Measurements from ENCODE around the gene HES7.
A peak's percentile ranks its signal among the peaks of the same experiment; 100 is the strongest.
"Not testable (repeated sequence)": the region's sequence is repeated elsewhere in the genome, so short reads cannot be mapped to it uniquely, and the experiment has no call there.

The HES7 gene

DNA sequence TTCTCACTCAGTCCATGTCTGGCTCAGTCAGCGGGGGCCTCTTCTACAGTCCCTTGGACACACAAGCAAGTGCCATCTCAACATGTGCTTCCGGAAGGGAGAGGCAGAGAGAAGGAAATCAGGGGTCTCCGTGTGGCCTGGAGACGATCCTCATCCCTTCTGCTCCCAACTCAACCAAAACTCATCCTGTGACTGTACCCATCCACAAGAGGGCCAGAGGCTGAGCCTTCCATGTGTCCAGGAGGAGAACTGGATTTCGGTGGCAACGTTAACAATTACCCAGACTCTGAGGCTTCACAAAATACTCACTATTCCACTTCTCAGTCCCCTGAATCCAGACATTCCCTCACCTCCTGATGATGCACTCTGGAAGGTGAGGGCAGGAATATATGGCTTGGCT lies 28.5 kb downstream of the HES7 start:
- DNase-seq: no peak

DNA sequence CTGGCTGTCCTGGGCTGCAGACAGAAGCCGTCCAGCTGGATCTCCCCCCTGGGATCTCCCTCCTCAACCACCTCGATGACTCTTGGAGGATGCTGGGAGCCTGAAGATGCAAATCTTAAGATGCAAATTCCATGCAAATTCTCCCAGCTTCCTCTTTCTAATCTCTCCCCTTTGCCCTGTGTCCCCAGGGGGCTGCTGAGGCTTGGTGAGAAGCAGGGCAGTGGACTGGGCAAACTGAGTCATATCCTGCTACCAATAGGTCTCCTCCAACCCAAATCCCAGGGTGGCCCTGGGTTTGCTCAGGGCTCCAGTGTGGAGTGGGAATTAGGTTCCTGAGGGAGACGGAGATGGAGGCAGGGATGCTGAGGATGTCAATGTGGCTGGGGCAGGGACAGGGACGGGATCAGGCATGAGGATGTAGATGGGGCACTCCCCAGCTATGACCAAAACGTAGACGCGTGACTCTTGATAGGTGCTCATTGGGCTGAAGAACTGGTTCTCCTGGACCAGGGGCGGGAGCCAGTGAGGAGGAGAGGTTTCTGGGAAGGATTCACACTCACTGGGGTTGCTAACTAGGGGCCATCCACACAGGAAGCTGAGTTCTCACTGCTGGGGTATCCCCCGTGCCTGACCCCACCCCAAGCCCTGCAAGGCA lies 32.7 kb downstream of the HES7 start:
- DNase-seq: peak; percentile 49

DNA sequence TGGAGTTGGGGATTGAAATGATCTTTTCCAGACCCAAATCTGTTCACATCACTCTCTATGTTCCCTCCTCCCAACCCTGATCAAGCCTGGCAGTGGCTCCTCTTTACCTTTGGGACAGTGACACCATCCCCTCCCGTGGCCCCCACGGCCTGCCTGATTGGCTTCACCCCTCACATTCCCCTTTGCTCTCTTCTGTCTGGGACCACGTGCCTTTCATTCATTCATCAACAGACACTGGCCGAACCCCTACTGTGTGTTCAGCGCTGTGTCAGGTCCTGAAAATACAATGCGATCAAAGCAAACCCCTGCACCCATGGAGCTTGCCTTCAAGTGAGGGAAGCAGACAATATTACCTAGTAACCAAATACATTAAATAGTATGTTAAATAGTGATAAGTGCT lies 34.2 kb downstream of the HES7 start:
- DNase-seq: no peak

DNA sequence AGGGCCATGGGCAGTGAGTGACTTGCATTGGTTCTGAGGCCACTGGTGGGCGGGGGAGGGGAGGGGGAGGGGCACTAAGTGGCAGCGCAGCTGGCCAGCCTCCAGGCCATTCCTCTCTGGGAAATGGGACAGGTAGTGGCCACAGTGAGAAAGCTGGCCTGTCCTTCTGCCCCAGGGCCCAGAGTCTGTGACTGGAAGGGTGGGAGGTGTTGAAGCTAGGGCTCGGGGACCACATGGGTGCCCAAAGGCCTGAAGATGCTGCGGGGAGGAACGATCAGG lies 36.0 kb downstream of the HES7 start:
- DNase-seq: no peak

DNA sequence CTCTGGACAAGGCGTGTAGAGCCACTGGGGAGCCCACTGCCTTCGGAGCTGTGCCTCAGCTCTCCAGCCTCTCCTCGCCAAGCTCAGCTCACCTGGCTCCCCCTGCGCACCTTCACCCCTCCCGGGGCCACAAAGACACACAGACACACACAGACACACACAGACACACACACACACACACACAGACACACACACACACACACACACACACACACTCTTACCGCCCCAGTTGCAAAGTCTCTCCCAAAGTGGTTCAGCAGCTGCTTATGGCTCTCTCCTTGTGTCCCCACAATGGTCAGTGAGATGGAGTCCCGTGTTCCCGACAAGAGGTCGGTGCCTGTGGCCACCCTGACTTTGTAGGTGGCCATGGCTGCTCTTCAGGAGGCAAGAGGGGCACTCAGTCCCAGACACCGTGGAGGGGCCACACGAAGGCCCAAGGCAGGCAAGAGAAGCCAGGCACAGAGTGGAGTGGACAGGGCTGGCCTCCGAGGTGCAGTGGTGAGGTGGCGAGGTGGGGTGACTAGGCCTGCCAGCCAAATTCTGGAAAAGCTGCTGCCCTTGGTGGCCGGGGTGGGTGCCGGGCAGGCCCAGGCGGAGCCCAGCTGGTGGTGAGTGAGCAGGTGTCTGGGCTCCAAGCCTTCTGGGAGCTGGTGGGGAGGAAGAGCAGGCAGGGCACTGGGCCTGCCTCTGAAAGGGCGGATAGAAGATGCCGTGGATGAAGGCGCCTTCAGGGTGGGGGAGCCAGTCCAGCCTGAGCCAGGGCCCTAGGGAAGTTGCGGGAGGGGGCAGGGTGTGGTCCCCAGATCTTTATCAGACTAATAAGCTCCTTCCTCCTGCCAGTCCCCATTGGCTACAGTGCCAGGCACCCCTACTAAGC lies 36.6 kb downstream of the HES7 start, which contains the start of gene ALOX12B:
Gene ALOX12B (minus strand): TSS at position 642 of the 877 bp plus-strand sequence. CDS start 274 bp downstream, at position 368.
- DNase-seq: no peak

DNA sequence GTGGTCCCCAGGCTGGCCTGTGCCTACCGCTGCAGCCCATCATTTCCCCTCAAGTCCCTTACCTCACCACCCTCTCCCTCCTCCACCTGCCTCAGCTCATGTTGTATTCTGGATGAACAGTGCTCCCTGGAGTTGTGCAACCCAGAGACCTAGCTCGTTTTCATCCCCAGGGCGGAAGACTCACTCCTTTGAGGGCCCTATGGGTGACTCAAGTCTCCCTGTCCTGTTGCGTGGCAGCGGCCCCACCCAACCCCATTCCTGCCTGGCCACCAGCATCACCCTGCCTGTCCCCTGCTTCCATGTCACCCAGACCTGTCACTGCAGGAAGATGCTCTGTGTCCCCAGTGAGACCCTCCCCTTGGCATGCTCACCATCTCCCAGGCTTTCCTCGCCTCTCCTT lies 39.7 kb downstream of the HES7 start:
- no peak for DNase-seq

DNA sequence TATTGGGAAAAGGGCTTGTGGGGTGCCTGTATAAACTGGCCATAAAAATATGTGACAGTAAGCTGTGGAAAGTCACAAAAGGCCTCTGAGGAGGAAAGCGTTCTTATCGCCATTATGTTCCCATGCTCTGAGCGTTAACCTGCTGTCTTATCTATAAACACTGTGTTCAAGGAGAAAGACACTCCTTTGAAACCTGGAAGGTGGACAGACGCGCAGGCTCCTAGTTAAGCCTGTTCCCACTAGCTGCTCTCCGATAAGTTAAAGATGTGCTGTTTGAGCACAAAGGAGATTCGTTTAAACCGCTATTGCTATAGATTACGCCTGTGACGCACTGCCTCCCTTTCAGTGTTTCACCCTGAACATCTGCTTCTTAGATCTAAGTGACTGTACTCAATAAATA lies 41.6 kb downstream of the HES7 start:
- no peak for DNase-seq

DNA sequence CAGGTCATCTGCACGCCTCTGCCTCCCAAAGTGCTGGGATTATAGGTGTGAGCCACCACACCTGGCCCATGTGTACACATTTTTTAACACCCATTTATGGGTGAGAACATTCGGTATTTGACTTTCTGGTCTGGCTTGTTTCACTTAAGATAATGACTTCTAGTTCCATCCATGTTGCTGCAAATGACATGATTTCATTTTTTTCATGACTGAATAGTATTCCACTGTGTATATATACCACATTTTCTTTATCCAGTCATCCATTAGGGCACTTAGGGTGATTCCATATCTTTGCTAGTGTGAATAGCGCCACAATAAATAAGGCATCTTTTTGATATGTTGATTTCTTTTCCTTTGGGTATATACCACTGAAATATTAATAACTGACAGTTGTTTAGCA lies 42.0 kb downstream of the HES7 start:
- DNase-seq: no peak

DNA sequence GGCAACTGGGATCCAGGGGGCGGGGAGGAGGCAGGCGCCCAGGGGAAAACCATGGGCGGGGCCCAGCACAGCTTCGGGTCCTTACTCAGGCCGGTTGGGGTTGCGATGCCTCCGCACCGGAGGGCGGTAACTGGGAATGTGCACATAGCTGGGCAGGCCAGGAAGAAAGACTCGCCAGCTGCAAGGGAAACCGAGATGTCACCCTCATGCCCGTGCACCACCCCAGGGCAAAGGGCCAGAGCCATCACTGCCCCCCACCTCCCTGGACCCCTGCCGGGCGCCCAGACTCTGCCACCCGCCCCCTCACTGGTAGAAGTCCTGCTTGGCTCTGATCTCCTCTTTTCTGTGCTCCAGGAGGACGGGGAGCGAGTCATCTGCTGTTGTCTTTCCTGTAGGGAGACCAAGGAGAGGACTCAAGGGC lies 43.1 kb downstream of the HES7 start:
- DNase-seq: no peak

DNA sequence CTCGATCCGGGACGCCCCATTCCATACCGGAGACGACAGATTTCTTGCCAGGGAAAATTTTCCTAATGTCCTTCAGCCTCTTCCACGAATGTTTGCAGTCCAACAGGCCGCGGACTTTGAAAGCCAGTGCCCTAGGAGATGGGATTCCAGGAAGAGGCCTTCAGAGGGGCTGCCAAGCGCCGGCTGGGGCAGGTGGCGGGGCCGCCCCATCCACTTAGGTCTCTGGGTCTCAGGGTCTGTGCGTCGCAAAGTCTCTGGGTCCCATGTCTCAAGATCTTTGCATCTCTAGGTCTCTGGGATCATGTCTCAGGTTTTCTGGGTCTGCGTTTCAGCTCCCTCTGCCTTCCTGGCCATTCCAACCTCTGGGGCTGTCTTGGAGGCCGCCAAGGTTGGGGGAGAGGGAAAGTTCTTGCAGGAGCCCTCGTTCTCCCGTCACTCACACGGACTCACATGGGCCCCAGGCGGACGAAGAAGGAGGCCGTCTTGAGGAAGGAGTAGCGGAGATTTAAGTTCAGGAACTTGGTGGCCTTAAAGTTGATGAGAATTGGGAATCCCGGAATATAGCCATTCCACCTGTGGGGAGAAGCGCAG lies 43.6 kb downstream of the HES7 start:
- no peak for DNase-seq

DNA sequence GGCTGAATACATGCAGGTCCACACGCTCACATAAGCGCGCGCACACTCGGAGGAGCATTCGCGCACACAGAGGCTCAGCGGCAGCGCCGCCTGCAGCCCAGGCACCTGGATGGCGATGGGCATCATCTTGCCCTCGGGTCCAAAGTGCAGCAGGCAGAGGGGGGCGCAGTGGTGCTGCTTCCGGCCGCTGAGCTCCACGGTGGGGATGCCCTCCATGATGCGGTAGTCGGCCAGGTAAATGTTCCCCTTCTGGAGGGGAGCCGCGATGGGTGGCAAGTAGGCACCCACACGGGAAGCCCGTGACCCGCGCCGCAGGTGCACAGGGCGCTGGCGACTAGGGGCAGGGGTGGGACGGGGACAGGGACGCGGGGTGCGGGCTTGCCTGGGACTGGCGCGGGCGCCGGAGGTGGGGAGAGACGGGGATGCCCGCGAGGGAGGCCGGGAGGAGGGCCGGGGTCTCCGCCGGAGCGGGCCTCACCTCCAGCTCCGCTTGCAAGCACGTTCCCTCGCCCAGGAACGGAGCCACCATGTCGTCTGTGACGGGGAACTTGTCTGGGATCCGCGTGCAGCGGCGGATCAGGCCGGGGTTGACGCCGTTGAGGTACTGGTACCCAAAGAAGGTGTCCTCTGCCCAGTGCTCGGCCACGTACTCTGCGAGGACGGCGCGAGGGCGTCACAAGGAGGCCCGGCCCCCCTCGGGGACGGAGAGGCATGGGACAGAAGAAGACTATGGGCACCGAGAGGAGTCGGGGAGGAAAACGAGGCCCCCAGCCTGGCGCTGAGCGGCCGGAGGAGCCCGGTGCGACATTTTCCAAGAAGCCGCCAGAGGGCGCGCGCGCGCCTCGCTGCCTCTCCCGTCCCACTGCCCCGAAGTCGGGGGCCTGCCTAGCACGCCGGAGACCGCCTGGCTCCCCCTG lies 44.4 kb downstream of the HES7 start:
- DNase-seq: peak; percentile 32

DNA sequence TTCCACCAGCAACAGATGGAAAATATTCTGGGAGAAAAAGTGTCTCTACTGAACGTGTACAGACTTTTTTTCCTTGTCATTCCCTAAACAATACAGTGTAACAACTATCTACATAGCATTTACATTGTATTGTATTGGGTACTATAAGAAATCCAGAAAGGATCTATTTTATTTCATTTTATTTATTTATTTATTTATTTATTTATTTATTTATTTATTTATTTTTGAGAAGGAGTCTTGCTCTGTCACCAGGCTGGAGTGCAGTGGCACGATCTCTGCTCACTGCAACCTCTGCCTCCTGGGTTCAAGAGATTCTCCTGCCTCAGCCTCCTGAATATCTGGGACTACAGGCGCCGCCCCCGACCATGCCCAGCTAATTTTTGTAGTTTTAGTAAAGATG lies 46.0 kb downstream of the HES7 start:
- DNase-seq: not testable (repeated sequence)

DNA sequence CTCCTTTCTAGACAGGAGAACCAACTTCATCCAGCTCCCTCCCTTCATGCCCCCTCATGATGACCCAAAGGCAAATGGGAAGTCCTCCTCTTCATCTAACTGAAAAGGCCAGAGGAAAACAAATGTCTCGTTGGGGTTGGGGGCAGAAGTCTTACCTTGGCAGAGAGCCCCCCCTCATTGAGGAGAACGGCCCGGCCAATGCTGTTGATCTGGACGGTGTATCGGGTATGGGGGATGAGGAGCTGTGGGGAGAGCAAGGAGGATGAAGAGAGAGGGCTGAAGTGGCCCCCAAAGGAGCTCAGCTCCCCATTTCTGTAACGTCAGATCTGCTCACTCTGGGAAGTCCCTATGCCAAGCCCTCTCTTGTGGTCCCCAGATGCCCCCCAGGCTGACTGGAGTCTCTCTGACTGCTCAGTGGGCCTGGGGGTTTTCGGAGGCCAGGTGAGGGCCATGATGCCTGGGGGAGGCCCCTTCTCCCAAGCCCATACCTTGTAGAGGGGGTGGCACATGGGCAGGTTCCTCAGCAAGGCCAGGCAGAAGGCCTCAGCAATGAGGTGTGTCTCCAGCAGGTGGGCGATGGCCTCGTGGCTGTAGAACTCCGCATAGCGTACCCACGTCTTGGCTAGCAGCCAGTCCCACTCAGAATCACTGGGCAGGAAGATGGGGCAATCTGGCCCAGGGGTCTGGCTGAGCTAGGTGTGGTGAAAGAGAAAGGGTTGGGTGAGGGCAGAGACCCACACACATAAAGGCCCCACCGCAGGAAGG lies 47.2 kb downstream of the HES7 start:
- DNase-seq: no peak

DNA sequence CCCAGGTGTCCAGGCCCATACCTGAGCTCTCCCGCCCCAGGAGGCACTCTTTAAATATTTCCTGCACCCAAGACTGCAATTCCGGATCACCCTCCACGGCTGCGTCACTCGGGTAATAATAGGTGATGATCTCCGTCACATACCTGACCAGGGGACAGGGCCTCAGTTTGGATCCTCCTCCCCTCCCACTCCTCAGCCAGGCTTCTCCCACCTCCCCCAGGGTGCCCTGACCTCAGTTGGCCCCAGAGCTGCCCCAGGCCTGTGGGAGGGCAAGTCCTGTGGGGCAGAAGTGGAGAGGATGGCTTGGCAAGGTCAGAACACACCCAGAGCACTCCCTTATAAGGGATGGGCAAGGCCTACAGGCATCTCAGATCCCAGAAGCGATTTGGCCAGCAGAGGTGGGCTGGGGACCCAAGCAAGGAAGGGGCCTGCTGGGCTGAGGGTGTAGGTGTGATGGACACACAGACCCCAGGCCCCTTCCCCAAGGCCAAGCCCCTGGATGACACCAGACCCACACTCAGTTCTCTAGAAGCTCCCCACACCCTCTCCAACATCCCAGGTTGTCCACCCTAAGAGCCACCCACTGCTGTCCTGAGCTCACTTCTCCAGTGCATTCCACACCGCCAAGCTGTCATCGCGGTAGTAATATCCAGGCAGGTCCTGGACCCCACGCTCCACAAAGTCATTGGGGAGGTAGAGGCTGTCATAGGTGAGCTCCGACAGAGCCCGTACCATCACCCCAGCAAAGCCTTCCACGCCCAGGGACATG lies 48.1 kb downstream of the HES7 start:
- no peak for DNase-seq

DNA sequence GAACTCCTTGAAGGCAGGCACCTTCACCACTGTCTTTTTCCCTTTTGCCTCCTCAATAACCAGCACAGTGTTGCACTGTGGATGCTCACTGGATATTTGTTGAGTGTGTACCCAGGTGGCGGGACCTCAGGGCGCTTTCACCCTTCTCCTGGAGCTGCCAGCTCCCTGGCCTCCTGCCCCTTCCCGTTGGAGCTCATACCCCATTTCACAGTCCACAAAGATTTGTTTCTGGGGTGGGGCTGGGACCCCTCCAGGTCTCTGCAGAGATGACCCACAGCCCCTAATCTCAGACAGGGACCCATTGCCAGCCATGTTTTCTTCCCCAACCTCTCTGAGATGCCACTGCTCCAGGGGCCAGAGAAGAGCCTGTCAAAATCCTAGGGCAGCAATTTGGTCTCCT lies 48.8 kb downstream of the HES7 start:
- DNase-seq: no peak

DNA sequence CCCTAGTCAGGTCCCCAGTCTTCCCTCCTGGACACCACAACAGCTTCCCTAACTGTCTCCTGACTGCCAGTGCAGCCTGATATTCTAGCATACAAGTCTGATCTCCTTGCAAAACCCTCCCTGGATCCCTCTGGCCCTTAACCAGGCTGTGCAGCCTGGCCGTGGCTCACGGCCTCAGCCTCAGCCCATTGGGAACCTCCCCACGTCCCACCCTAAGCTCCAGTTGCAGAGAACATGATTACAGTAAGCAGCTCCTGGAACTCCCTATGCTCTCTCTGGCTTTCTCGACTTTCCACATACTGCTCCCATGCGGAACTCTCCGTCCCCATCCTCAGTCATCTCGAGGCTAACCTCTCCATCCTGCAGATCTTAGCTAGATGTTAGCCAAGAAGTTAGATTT lies 49.4 kb downstream of the HES7 start:
- no peak for DNase-seq

DNA sequence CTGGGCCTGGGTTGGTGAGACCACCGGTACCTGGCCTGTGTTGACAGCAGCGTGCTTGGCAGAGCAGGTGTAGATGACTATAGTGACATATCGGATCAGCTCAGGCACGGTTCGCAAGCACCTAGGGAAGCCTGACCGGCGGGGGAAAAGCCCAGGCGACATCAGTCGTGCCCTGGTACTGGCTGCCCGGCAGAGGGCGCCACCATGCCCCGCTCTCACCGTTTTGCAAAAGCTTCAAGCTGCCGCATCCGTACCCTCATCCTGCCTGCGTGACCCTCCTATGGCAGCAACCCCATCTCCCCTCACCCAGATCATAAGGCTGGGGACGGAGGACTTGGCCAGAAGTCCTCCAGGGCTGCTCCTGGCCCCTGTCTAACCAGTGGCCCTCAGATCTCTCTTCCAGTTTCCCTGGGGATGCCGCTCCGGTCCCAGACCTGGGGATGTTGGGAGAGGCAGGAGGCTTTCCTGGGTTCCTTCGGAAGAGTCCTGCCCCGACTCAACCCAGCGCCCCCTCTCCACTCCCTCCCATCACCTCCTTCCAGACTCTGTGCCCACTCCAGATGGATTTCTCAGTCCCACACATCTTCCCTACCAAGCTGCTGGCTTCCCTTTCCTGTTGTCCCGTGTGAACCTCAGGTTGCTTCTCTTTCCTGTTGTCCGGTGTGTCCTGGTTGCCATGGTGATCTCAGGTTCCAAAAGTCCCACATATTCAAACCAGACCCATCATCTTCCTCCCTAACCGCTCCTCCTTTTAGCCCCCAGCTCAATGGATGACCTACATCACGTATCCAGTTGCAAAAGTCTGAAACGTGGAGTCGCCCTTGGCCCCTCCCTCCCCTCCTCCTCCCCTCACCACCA lies 50.0 kb downstream of the HES7 start:
- peak; percentile 26 for DNase-seq

DNA sequence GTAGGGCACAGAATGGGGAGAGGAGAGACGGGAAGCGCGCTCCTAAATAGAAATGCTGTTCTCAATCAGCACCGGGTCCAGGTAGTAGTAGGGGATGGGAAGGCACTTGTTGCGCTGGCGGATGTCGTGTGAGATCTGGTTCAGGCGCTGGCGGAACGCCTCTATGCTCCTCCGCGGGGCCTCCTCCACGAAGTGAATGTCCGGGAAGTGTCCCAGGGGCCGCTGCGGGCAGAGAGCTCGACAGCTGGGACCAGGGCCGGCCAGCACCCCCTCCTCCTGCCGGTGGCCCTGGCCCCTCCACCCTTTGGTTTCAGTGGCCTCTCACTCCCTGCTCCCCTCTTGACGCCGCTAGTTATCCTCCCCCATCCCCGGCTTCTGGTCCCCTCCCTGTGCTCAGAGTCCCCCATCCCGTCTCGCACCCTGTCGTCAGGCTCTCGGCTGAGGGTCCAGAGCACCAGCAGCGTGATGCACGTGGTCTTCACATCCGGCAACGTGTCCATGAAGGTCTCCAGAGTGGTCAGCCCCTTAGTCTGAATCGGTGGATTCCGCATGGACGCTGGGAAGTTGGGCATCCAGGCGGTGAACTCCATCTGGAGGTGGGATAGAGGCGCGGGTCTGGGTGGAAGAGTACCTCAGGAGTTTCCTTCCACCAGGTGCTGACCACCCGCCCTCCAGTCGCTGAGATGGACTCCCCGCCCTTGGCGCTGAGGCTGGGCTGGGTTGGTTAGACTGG lies 51.0 kb downstream of the HES7 start:
- no peak for DNase-seq

DNA sequence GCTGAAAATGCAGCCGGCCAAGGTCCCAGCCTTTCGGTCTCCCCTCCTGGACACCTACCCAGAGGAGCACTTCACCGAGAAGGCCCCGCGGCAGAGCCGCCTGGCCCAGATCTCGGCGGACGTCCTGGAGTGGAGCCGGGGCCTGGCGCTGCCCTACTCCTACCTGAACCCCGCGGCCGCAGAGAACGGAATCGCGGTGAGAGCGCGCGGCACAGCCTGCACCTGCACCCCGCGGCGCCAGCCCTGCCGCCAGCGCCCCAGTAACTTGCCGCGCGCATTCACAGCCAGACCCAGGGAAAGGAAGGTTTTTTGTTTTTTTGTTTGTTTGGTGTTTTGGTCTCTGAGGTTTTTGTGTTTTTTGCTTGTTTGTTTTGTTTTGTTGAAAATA lies 51.6 kb downstream of the HES7 start:
- no peak for DNase-seq

DNA sequence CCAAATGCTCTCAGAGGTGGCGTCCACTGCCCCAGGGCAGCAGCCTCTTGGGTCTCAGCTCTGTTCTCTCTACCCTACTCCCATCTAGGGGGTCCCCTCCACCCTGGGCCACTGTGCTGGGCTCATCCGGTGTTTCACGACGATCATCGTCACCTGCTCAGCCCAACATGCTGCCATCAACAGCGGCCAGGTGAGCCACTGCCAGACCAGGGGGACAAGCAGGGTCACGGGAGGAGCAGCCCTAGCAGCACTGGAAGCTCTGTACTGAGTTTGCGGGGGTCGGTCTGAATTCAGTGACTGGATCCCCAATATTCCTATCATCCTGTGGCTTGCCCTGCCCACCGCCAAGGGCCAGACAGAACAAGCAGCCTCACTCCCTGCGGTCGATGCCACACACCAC lies 52.4 kb downstream of the HES7 start:
- DNase-seq: no peak
